Left ventricle myocardium inferior (tissue), 1 donor: Measurements from ENCODE around the gene TIGD6. TPM values are rescaled to one million over a fixed set of nuclear protein-coding genes. Genes with fewer than 3 reads are reported as not detected.

ENCODE experiments used
- DNase-seq: peaks from one replicate; pipeline ENCODE4 v3.0.0-alpha.2; 2020
- H3K27ac ChIP-seq: fragments of 200-600 bp; replicated peaks from 2 replicates; pipeline ENCODE4 v1.8.0; 2021
- H3K27me3 ChIP-seq: fragments of 200-600 bp; 2 replicates; pipeline ENCODE4 v1.8.0; 2021; ENCODE audit warnings: low read depth
- H3K36me3 ChIP-seq: fragments of 200-600 bp; 2 replicates; pipeline ENCODE4 v1.8.0; 2021
- H3K4me1 ChIP-seq: fragments of 200-600 bp; 2 replicates; pipeline ENCODE4 v1.8.0; 2021
- H3K4me3 ChIP-seq: fragments of 200-600 bp; 2 replicates; pipeline ENCODE4 v1.8.0; 2021; ENCODE audit warnings: mild to moderate bottlenecking, moderate library complexity
- H3K9me3 ChIP-seq: fragments of 200-600 bp; replicated peaks from 2 replicates; pipeline ENCODE4 v1.8.0; 2021
- intact Hi-C: fragments of 100-400 bp; cut with micrococcal nuclease; formaldehyde crosslinking; loops from one replicate; pipeline ENCODE4 v1.11.0; 2022
- total RNA-seq: library from RNA; stranded (reverse); fragmentation: NEBNext Ultra II Directional; extraction: Animal tissue kit (Norgen Biotek cat#: 25700); gene quantifications from one replicate; pipeline ENCODE4 v1.2.1, GENCODE V29; 2021
- TF ChIP-seq, protein P1 (sequence below): fragments of 200-600 bp; IDR thresholded peaks from 2 replicates; pipeline ENCODE4 v1.8.0; 2021; ENCODE audit warnings: antibody characterized with exemption, mild to moderate bottlenecking, borderline replicate concordance
- donor health status: DM: no; HTN: yes; CAD: no; lungs with severe emphysema.

TIGD6 gene
- total RNA-seq, 1 donor from 2014 or later: 2.8 TPM

DNA sequence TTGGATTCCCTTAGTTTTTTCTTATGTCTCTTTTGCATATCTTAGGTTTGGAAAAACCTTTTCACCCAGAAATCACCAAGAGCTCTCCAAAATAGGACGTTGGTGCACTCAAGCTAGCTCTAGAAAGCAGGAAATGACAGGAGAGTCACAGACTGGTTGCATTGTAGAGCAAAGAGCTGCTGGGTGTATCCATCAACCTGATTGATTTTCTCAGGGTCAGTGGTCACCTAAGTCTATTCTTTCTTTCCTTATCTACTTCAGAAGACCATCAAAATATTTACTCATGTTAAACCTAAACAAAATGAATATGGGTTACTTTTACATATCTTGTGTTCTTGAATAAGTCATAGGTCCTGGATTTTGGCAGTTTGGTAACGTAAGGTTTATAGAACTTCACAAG, 25.0 kb downstream of the TIGD6 start:
- Histone ChIP-seq H3K27me3 (no peaks in the 10 kb centered on the region), H3K9me3 (no peaks in the 10 kb centered on the region), H3K27ac (no peak overlapping the region), H3K4me1 (no peaks in the 10 kb centered on the region), H3K4me3 (no peak overlapping the region), H3K36me3 (peaks cover 16% of the 10 kb centered on the region)
- TF ChIP-seq, protein P1, sequence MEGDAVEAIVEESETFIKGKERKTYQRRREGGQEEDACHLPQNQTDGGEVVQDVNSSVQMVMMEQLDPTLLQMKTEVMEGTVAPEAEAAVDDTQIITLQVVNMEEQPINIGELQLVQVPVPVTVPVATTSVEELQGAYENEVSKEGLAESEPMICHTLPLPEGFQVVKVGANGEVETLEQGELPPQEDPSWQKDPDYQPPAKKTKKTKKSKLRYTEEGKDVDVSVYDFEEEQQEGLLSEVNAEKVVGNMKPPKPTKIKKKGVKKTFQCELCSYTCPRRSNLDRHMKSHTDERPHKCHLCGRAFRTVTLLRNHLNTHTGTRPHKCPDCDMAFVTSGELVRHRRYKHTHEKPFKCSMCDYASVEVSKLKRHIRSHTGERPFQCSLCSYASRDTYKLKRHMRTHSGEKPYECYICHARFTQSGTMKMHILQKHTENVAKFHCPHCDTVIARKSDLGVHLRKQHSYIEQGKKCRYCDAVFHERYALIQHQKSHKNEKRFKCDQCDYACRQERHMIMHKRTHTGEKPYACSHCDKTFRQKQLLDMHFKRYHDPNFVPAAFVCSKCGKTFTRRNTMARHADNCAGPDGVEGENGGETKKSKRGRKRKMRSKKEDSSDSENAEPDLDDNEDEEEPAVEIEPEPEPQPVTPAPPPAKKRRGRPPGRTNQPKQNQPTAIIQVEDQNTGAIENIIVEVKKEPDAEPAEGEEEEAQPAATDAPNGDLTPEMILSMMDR: no peak
- intact Hi-C loops: no loop called here
- no peak for DNase-seq

DNA sequence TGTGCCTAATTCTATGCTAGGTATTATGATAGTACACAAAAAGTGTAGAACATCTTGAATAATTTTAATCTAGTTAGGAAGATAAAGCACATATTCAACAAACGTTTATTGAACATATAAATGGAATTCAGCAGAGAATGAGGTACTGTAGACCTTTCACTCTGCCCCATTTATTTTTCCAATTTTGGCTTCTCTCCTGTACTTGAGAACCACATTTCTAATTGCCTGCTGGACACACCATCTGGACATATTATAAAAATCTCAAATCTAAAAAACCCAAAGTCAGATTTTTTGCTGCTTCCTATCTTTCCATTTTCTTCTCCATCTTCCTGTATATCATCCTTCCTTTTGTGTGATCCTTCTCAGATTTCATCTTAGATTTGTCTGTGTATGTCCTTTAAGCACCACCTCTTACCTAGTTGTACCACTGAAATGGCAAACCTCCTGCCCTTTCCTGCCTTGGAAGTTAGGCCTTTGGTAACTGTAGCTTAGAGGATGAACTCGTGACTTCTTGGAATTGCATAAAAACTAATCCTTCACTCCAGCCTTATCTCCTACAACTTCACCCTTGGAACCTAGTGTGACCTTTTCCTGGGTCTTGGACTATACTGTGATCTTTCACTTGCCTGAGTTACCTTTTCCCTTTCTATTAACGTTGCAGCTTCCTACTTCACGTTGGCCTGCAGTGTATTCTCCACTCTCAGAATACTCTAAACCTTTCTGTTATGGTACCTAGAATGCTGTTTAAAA, 31.1 kb downstream of the TIGD6 start:
- Histone ChIP-seq H3K36me3 (no peaks in the 10 kb centered on the region), H3K27ac (no peak overlapping the region), H3K4me1 (no peaks in the 10 kb centered on the region), H3K9me3 (no peaks in the 10 kb centered on the region), H3K27me3 (no peaks in the 10 kb centered on the region), H3K4me3 (no peak overlapping the region)
- no peak for DNase-seq
- TF ChIP-seq, protein P1: no peak
- intact Hi-C loops: loop anchor here (10.0 kb wide), 1 partner anchor 135 kb away; no protein-coding TSS in a partner anchor

DNA sequence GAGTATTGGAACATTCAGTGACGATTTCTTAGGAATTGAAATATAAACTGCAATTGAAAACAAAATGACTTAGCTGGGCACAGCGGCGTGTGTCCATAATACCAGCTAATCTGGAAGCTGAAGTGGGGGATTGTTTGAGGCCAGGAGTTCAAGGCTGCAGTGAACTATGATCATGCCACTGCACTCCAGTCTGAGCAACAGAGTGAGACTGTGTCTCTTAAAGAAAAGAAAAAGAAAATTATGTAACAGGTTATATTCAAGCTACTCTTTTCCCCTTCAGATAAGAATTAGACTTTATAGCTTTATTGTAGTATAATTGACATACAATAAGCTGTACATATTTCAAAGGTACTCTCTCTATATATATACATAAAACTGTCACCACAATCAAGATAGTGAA, 33.5 kb downstream of the TIGD6 start:
- Histone ChIP-seq H3K27me3 (no peaks in the 10 kb centered on the region), H3K4me1 (no peaks in the 10 kb centered on the region), H3K27ac (no peak overlapping the region), H3K9me3 (no peaks in the 10 kb centered on the region), H3K36me3 (no peaks in the 10 kb centered on the region), H3K4me3 (no peak overlapping the region)
- TF ChIP-seq, protein P1: no peak
- intact Hi-C loops: loop anchor here (10.0 kb wide), 1 partner anchor 132 kb away; no protein-coding TSS in a partner anchor
- DNase-seq: no peak

GRCh38 chr5:149963729-149964128, 36.7 kb downstream of the TIGD6 start:
- Histone ChIP-seq H3K27me3 (no peaks in the 10 kb centered on the region), H3K27ac (no peak overlapping the region), H3K9me3 (no peaks in the 10 kb centered on the region), H3K36me3 (no peaks in the 10 kb centered on the region), H3K4me3 (no peak overlapping the region), H3K4me1 (peaks cover 22% of the 10 kb centered on the region)
- intact Hi-C loops: loop anchor here (10.0 kb wide), 1 partner anchor 129 kb away; no protein-coding TSS in a partner anchor
- no peak for DNase-seq
- TF ChIP-seq, protein P1: no peak

DNA sequence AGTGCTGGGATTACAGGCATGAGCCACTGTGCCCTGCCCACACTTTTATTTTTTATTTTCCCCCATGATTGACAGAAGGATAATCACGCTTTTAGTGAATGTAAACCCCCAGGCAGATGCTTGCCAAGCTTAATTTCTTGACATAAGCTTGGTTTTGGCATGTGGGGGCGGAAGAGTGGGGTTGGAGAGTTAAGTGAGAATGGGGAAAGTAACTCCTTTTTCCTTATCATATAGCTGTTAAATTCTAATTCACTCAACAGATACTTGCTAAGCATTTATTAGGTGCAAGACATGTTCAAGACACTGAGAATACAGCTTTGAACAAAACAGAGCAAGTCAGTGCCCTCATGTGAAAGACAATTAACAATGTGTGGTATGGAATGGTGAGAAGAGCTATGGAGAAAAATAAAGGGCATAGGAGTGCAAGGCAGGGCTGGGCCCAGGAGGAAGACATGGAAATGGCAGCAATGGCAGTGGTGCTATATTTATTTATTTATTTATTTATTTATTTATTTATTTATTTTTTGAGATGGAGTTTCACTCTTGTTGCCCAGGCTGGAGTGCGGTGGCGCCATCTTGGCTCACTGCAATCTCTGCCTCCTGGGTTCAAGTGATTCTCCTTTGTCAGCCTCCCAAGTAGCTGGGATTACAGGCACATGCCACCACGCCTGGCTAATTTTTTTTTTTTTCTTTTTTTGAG, 37.7 kb downstream of the TIGD6 start:
- TF ChIP-seq, protein P1: no peak
- no peak for DNase-seq
- H3K9me3 ChIP-seq: no peaks in the 10 kb centered on the region
- no peak overlapping the region for H3K27ac ChIP-seq
- no peaks in the 10 kb centered on the region for H3K36me3 ChIP-seq
- H3K27me3 ChIP-seq: no peaks in the 10 kb centered on the region
- no peak overlapping the region for H3K4me3 ChIP-seq
- H3K4me1 ChIP-seq: peaks cover 22% of the 10 kb centered on the region
- intact Hi-C loops: loop anchor here (10.0 kb wide), 1 partner anchor 128 kb away; no protein-coding TSS in a partner anchor
